HG03060 (cell line): ENCODE data around the gene ALG6.
"Not testable (repeated sequence)": the region's sequence is repeated elsewhere in the genome, so short reads cannot be mapped to it uniquely, and the experiment has no call there.

ENCODE experiments used
- ATAC-seq: cut with Tn5 transposase; IDR thresholded peaks from one replicate; pipeline ENCODE4 v1.9.1; 2021; ENCODE audit warnings: low read depth, moderate number of reproducible peaks; ENCODE audit not compliant: unreplicated experiment

The ALG6 gene

GRCh38 chr1:63327417-63328054 is 39.9 kb upstream of the ALG6 start:
- ATAC-seq, result no peak

GRCh38 chr1:63328122-63328521 is 39.3 kb upstream of the ALG6 start:
- no peak for ATAC-seq

GRCh38 chr1:63328781-63329180 is 38.6 kb upstream of the ALG6 start:
- no peak for ATAC-seq

DNA sequence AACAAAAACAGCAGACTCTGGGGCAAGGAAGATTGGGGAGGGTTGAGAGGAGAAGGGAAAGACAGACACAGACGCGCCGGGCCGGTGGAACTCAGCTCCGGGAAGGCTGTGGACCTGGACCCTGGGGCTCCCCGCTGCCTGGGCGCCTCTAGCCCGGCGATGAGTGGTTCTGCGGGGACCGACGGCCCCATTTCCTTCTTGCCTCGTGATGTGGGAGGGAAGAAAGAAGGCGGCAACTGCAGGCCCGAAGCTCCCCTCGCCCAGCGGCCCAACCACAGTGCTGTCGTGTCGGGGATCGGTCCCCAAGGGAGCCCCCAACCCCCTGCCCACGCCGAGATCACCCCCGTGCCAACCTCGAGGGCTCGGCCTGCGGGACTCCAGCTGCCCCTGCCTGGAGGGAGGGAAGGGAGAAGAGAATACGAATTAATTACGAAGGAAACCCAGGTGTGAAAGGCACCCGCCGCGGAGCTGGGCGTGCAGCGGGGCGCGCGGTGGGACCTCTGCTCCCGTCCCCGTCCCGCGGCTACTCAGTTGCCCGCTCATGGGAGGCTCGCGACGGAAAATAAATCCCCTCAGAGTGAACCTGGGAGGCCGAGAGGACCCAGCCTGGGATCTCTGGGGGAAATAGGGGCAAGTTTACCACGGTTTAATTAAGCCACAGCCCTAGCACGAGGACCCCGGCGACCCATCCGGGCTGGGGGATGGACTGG is 37.7 kb upstream of the ALG6 start:
- no peak for ATAC-seq

GRCh38 chr1:63330331-63330916 is 37.0 kb upstream of the ALG6 start:
- ATAC-seq, result no peak

- no peak for ATAC-seq
Observed at GRCh38 chr1:63342402-63342801, 25.0 kb upstream of the ALG6 start.

- no peak for ATAC-seq
Observed at GRCh38 chr1:63343922-63344321, 23.5 kb upstream of the ALG6 start.

GRCh38 chr1:63350320-63350719 is 17.1 kb upstream of the ALG6 start:
- ATAC-seq, result no peak

DNA sequence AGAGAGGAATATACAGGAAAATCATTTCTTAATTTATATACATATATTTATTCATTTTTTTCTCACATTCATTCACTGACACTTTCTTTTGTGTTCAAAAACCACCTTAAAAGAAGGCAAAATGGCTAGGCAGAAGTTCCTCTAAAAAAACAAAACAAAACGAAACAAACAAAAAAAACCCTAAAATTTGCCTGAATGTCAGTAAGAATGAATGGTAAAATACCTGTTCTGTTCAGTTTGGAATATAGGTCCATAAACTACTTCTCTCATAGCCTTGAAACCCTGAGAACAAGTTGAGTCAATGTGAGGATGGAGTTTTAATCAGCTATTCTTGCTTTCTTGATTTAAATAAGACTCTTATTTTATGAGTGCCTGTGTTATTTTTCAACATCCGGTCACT is 14.7 kb upstream of the ALG6 start:
- no peak for ATAC-seq

DNA sequence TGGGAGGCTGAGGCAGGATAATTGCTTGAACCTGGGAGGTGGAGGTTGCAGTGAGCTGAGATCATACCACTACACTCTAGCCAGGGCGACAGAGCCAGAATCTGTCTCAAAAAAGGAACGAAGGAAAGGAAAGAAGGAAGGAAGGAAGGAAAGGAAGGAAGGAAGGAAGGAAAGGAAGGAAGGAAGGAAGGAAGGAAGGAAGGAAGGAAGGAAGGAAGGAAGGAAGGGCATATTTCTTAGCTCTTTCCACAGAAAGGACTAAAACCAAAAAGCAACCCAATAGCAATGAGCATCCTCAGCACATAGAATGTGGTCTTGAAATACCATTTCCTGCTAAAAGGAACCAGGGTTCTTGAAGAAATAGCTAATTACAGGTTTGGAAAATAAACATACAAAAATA is 11.2 kb upstream of the ALG6 start:
- not testable (repeated sequence) for ATAC-seq

DNA sequence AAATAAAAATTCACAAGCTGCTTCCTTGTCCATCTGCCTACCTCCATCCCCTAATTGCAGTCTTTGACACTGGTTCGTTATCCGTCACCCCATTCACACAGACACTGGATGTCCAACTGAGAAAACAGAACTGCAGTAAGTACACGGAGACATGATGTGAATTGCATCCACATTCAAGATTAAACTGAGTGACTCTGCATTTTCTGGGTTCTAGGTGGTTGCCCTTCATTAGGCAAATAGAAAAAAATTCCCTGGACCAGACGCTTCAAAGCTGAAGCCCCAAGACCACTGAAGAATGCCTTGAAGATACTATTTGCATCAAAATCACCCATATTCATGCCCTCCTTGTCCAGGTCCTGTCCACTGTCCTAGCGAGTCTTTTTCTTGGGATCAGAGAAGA is 7.9 kb upstream of the ALG6 start:
- no peak for ATAC-seq

GRCh38 chr1:63362073-63362472 is 5.4 kb upstream of the ALG6 start:
- no peak for ATAC-seq

GRCh38 chr1:63362578-63362977 is 4.8 kb upstream of the ALG6 start:
- no peak for ATAC-seq

DNA sequence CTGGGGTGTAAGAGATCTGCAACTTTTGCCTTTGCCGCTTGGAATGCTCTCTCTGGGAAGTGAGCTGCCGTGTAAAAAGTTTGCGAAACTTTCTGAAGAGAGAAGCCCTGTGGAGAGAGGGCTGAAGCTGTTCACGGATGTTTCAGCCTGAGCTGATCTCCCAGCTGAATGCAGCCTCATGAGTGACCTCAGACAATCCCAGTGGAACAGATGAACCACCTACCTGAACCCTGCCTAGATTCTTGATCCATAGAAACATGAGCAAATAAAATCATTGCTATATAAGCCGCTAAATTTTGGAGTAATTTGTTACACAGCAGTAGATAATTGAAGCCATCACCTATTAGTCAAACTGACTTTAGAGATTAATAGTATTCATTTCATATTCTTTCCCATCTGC is 4.4 kb upstream of the ALG6 start:
- ATAC-seq, result no peak

- ATAC-seq, result no peak
Observed at GRCh38 chr1:63366908-63367214, 566 bp upstream of the ALG6 start.

- no peak for ATAC-seq
Observed at GRCh38 chr1:63368131-63368530, 704 bp downstream of the ALG6 start.

GRCh38 chr1:63379583-63379982 is 12.2 kb downstream of the ALG6 start:
- no peak for ATAC-seq

DNA sequence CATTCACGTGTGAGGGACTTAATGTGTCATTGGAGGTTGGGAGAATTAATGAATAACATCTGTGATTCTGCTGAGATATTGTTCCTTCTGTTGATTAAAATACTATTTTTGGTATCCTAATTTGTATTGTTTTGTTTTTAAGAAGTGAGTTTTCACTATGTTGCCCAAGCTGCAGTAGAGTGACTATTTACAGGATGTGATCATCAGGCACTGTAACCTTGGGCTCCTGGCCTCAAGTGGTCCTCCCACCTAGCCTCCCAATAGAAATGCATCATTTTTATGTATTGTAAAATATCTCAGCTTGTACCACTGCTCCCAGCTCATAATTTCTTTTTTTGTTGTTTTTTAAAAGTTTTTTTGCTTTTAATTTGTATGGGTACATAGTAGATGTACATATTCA is 14.3 kb downstream of the ALG6 start:
- ATAC-seq, result no peak

- ATAC-seq, result no peak
Observed at GRCh38 chr1:63401945-63402344, 34.5 kb downstream of the ALG6 start.

DNA sequence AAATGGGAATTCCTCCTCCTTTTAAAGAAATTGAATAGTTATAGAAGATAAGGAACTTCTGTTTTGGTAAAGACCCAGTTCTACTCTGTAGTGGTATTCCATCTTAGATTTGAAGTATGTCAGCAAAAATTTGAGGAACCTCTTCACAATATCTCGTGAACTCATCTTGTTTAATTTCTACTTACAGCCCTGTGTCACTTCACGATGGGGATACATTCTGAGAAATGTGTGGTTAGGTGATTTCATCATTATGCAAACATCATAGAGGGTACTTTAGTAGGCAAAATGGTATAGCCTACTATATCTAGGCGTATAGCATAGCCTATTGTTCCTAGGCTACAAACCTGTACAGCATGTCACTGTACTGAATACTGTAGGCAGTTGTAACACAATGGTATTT is 36.0 kb downstream of the ALG6 start:
- no peak for ATAC-seq

DNA sequence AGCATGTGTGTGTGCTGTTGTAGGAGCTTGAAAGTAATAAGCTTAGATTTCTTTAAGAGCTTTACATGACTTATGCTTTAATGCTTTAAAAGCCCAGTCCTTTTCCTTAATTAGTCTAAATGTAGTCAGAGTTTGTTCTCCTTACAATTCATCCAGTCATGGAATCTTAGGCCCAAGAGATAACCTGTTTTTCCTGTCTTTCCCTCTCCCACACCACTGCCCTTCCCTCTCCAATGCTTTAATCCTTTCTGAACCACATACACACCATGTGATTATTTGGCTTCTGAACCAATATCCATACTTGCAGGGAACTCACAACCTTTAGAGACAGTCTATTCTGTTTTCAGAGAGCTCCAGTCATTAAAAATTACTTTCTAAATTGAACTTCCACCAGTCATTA is 37.6 kb downstream of the ALG6 start:
- ATAC-seq, result no peak

DNA sequence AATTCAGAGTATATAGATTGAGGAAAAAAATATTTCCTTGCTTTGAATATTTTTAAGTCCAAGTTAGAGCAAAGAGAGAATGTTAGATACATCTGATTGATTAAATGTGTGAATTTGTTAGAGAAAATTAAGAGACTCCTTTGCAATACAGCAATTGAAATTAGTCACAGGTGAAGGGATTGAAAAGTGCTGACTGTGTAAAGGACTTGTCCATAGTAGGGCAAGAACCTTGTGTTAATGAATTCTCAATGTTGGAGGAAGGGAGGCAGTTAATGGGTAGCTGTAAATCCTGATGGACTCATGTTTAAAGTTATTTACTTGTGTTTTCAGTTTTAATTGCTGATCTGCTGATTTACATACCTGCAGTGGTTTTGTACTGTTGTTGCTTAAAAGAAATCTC is 38.6 kb downstream of the ALG6 start:
- ATAC-seq, result no peak
